Measurements from ENCODE around the gene METAP1D.
"Not testable (repeated sequence)": the region's sequence is repeated elsewhere in the genome, so short reads cannot be mapped to it uniquely, and the experiment has no call there.

The METAP1D gene

DNA sequence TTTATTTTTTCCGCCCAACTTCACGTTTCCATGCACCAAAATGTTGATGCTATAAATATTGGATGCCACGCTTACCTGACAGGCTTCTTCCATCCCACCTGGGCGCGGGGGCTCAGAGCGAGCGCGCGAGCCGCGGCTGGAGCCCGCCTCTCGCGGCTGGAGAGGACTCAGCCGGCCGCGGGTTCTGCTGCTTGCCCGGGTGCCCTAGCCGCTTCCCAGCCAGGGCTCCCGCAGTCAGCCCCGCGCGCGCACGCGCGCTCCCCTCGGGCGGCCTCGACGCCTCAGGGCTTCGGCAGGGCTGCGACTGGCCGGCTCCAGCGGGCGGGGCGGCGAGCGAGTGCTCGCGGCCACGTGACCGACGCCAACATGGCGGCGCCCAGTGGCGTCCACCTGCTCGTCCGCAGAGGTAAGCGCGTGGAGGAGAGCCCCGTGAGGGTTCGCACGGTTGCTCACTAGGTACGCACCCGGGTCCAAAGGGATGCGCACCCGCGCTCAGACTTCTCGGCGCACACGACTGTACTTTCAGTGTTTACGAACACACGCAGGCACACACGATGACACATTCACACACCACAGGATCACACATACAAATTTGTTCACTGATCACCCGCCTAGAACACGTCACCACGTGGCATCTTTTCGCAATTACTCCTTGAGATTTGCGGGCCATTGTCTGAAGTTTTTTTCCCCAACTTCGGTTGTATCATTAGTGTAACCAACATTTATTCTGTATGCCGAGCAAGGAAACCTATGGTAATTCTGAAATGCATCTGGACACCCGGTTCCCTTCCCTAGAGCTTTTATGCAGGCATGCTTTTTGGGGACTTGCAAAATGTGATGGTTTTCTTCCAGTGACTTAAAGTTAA, at the start of gene METAP1D:
Gene METAP1D (plus strand): TSS at position 350 of the 866 bp plus-strand sequence. CDS start 17 bp downstream, at position 367.
- DNase-seq (ENCODE audit: low read depth in 1 of 2, low spot score in 1 of 2) = peak; percentile 67 to 80

DNA sequence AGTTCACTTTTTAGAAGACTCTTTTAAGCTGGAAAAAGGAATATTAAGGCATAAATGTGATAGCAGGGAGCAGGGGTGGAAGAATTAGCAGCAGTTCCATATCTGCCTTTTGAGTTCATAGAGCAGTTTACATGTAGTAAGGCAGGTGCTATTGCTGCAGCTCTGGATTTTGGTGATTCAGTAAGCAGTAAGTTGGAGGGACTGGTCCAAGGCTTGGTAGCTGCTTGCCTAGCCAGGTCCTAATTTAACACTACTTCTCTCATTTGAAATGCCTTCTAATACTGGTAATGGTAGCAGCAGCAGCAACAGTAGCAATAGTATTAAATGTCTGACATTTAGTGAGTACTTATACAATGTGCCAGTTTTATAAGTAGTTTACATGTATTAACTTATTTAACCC, 47.5 kb upstream of the METAP1D start:
- no peak for DNase-seq (ENCODE audit: low read depth in 1 of 2, low spot score in 1 of 2)

DNA sequence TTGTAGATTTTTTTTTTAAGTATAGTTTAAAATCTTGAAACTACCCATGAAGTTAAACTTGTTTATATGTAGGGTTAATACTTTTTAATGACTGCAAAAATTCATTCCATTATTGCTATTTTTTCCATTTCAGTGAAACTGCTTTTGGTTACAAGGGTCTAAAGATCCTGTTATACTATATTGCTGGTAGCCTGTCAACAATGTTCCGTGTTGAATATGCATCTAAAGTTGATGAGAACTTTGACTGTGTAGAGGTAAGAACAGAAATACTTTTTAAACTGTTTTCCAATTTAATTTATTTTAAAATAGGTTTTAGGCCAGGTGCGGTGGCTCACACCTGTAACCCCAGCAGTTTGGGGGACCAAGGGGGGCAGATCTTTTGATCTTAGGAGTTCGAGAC, 47.0 kb upstream of the METAP1D start:
- no peak for DNase-seq (ENCODE audit: low read depth in 1 of 2, low spot score in 1 of 2)

DNA sequence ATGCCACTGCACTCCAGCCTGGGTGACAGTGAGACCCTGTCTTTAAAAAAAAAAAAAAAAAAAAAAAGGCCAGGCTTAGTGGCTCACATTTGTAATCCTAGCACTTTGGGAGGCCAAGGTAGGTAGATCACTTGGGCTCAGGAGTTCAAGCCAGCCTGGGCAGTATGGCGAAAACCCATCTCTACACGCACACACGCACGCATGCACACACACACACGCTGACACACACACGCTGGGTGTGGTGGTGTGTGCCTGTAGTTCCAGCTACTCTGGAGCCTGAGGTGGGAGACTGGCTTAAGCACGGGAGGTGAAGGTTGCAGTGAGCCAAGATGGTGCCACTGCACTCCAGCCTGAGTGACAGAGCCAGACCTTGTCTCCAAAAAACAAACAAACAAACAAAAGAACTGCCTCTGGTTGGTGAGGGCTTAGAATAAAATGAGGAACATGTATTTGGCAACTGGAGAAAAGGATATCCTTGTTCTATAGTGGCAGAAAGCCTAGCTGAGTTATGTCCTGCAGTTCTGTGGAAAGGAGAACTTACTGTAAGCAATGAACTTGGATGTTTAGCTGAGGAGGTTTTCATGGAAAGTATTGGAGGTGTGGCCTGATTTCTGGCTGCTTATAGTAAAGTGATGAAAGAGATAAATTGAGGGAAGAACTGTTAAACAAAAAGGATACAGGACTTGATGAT, 43.5 kb upstream of the METAP1D start:
- no peak for DNase-seq (ENCODE audit: low read depth in 1 of 2, low spot score in 1 of 2)

DNA sequence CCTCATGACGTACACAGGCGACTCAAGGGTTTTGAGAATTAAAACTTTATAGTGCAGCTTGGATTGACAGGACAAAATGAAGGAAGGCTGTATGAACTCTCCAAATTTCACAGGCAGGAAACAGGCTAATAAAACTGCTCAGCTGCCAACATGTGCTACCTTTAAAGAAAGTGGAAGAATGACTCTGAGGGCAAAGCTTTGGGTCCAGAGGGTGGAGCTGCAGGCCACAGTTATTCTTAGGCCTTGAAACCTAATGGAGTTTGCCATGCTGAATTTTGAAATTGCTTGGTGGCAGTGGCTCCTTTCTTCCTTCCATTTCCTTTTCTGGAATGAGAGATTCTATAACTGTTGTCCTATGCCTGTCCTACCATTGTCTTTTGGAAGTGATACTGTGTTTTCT, 42.7 kb upstream of the METAP1D start:
- DNase-seq (ENCODE audit: low read depth in 1 of 2, low spot score in 1 of 2) = no peak

DNA sequence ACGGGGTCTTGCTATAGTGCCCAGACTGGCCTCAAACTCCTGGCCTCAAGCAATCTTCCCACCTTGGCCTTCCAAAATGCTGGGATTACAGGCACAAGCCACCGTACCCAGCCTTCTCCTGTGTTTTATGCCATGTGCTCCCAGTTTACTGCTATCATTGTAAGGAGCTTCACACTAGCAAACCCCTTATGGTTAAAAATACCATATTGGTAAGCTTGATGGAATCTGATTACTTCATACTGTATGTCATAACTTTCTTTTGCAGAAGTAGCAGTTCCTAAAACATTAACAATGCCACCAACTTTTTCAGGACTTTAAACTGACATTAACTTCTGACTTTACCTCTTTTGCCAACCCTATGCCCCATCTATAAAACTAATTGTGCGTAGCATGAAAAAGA, 41.3 kb upstream of the METAP1D start:
- no peak for DNase-seq (ENCODE audit: low read depth in 1 of 2, low spot score in 1 of 2)

DNA sequence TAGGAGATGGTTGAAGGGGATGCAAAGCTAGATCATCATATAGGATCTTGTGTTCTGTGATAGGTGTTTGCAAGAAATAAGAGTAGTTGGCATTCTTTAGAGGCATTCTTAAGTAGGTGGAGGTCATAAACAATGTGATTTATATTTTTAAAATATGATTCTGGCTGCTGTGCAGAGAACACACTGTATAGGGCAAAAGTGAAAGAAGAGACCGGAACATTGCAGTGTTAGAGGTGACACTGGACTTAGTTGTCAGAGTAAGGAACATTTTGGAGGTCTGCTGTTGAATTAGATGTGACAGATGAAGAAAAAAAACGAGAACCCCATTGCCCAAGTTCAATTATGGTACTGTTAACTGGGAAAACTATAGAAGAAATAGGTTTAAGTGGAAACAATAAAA, 39.8 kb upstream of the METAP1D start:
- DNase-seq (ENCODE audit: low read depth in 1 of 2, low spot score in 1 of 2) = no peak

DNA sequence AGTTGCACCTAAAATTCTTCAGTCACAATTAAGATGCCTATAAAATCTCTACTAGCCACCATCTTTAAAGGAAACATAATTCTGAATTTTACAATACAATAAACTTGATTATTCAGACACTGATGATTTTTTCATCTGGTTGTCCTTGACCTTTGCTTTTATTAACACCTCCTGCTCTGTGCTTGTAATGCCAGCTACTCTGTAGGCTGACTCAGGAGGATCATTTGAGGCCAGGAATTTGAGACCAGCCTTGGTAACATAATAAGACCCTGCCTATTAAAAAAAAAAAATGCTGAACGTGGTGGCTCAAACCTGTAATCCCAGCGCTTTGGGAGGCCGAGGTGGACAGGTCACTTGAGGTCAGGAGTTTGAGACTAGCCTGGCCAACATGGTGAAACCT, 39.2 kb upstream of the METAP1D start:
- no peak for DNase-seq (ENCODE audit: low read depth in 1 of 2, low spot score in 1 of 2)

DNA sequence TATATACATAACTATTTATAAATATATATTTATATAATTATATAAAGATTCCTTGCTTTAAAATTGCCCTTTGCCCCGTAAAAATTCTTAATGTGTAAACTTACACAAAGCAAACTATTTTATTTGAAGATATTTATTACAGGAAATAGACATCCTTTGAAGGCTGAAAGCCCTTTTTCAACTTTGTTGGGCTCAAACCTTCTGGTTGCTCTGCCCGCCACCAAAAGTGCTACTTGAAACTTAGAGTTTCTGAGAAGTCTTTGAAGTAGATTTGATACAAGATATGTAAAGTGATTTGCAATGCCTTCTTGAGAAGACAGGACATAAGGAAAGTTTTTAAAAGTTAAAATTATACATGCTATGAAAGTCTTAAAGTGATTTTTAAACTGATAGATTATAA, 36.6 kb upstream of the METAP1D start:
- no peak for DNase-seq (ENCODE audit: low read depth in 1 of 2, low spot score in 1 of 2)

DNA sequence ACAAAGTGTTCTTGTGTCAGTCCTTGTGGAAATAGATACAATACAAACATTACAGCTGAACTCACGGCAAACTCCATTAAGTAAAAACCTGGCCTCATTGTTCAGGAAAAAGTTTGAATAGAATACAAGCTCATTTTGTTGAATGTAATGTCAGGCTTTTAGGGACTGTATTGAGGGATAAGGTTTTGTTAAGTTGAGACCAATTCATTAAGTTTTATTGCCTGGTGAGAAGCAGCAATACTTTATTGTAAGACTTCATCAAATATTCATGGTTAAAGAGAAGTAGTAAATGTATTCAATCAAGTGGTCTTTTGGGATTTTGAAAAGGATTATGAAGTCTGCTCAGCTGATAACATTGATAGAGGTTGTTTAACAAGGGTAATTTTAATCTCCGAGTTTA, 35.4 kb upstream of the METAP1D start:
- no peak for DNase-seq (ENCODE audit: low read depth in 1 of 2, low spot score in 1 of 2)

DNA sequence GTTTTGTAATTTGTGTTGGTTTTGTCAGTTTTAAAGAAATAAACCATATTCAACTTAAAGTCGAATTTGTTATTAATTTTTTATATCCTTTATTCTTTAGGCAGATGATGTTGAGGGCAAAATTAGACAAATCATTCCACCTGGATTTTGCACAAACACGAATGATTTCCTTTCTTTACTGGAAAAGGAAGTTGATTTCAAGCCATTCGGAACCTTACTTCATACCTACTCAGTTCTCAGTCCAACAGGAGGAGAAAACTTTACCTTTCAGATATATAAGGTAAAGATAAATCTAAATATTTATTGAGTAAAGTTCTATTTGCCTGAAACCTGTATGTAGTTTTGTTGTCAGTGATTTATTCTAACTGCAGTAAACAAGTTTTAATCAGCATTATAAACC, 34.5 kb upstream of the METAP1D start:
- no peak for DNase-seq (ENCODE audit: low read depth in 1 of 2, low spot score in 1 of 2)

DNA sequence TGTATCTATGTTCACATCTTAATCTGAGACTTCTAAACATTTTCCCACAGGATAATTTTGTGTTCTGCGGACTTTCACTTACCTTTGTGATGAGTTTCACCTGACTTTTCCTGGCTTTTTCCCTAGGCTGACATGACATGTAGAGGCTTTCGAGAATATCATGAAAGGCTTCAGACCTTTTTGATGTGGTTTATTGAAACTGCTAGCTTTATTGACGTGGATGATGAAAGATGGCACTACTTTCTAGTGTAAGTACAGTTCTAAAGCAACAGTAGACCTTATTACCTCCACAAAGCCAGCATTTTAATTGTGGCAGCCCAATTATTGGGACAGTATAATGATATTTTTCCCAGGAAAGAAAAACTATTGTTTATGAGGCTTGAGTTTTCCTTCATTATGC, 34.1 kb upstream of the METAP1D start:
- no peak for DNase-seq (ENCODE audit: low read depth in 1 of 2, low spot score in 1 of 2)

DNA sequence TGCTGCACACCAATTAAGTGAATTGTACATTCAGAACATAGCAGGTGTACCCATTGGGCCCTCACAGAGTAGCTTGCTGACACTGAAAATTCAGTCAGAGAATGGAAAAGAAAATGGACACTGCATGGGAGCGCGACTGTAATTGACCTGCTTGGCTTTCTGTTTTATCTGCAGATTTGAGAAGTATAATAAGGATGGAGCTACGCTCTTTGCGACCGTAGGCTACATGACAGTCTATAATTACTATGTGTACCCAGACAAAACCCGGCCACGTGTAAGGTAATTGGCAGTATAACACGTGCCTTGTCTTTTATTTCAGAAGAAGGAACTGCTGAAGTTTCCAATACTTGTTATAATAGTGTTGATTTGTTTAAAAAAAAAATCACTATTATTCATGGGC, 33.5 kb upstream of the METAP1D start:
- DNase-seq (ENCODE audit: low read depth in 1 of 2, low spot score in 1 of 2) = no peak

DNA sequence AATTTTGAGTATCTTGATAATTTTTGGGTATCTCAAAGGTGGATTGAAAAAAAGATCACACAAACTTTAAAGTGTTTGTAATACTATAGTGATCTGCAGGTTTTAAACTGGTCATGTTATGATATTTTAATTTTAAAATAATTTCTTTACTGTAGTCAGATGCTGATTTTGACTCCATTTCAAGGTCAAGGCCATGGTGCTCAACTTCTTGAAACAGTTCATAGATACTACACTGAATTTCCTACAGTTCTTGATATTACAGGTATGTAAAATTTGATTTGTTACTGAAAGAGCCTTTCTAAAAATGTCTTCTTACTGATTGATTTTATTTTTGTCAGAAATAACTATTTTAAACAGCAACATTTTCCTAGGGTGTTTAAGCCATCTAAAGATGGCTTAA, 33.1 kb upstream of the METAP1D start:
- no peak for DNase-seq (ENCODE audit: low read depth in 1 of 2, low spot score in 1 of 2)

DNA sequence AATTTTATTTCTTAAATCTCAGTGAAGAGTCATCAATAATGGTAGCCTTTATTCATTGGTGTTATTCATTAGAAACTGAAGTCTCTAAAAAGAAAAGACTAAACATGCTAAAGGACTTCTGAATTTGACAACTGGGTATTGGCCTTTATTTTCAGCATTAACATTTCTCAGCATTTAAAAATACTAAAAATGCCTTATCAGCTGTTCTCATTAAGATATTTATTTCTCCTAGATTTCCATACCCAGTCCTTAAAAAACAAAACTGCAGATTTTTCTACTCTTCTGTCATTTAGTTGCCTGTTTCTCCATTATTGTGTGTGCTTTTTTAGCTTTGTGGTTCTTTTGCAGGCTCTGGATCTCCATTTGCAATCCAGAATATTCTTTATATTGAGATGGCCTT, 31.2 kb upstream of the METAP1D start:
- DNase-seq (ENCODE audit: low read depth in 1 of 2, low spot score in 1 of 2) = no peak

DNA sequence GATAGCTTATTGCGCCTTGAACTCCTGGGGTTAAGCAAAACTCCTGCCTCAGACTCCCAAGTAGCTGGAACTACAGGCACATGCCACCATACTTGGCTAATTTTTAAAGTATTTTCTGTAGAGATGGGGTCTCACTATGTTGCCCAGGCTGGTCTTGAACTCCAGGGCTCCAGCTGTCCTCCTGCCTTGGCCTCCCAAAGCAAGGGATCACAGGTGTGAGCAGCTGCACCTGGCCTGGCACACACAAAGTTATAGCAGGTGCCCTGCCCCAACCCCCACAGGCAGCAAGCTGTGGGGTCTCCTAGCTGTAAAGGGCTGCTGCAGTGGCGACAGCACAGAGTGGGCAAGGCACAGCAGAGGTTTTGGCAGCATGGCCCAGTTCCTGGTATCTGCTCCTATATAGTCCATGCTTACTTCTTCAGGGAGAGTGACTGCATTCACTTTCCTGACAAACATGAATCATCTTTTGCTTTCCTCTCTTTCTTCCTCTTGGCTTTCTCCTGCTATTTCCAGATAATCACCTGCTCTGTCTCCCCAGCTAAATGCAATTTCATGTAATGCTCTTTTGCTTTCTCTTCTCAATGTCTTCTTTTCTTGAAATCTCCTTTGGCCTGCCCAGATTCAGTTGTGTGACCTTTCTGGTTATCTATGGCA, 27.3 kb upstream of the METAP1D start:
- no peak for DNase-seq (ENCODE audit: low read depth in 1 of 2, low spot score in 1 of 2)

DNA sequence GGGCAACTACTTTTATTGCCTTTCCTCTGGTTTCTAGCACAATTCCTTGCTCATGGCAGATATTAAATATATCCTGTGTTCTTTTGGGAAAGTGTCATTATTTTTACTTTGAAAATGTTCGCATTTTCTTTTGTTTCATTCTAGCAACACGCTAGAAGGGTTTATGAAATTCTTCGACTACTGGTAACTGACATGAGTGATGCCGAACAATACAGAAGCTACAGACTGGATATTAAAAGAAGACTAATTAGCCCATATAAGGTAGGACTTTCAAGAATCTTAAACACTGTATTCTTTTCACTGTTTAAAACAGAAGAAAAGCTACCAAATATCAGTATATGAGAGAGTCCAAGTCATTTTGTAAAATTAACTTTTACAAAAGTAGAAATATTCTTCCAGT, 20.6 kb upstream of the METAP1D start:
- DNase-seq (ENCODE audit: low read depth in 1 of 2, low spot score in 1 of 2) = no peak

DNA sequence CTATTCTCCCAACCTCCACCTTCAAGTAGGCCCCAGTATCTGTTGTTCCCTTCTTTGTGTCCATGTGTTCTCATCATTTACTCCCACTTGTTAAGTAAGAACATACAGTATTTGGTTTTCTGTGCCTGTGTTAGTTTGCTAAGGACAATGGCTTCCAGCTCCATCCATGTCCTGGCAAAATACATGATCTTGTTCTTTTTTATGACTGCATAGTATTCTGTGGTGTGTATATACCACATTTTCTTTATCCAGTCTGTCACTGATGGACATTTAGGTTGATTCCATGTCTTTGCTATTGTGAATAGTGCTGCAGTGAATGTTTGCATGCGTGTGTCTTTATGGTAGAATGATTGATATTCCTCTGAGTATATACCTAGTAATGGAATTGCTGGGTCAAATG, 15.8 kb upstream of the METAP1D start:
- not testable (repeated sequence) for DNase-seq (ENCODE audit: low read depth in 1 of 2, low spot score in 1 of 2)

DNA sequence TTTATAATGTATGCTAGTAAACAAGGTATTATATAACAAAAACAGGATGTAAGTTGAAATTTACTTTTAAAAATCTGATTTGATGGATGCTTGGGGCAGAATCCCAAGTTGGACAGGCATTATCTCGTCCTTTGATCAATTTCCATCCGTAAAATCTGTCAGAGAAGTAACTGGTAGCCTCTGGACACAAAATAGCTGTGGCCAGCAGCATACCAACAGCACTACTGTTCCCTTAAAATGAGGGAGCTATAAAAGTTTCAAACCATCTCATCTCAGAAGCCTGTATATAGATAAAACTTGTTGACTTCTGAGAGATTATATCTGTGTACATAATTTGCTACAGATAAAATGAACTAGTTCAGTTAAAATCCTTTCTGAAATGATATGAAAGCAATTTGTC, 14.7 kb upstream of the METAP1D start:
- no peak for DNase-seq (ENCODE audit: low read depth in 1 of 2, low spot score in 1 of 2)

DNA sequence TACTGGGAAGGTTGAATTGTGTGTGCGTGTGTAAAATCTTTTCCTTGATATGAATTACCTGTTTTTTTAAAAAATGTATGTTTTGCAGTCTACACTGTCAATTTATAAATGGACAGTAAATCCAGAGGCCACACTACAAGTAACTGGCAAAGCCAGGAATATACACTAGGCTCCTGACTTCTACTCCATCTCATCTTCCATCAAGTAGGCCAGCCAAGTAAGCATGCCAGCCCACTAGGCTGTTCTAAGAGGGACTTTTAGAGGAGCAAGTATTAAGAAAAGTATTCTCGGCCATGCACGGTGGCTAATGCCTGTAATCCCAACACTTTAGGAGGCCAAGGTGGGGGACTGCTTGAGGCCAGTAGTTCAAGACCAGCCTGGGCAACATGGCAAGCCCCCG, 13.0 kb upstream of the METAP1D start:
- DNase-seq (ENCODE audit: low read depth in 1 of 2, low spot score in 1 of 2) = no peak

DNA sequence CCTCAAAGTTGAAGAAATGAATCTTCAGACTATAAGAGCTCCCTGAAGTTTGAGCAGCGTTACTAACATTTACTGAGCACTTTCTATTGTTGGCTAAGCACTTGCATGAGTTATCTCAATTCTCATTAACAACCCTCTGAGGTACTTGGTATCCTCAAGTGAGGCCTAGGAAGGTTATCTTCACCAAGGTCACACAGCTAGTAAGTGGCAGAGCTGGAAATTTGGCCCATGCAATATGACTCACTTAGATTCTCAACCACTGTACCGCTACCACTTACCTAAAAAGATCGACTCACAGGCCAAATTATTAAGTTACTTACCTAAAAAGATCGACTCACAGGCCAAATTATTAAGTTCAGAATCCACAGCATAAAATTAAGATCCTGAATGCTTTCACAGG, 8.7 kb upstream of the METAP1D start:
- DNase-seq (ENCODE audit: low read depth in 1 of 2, low spot score in 1 of 2) = no peak

DNA sequence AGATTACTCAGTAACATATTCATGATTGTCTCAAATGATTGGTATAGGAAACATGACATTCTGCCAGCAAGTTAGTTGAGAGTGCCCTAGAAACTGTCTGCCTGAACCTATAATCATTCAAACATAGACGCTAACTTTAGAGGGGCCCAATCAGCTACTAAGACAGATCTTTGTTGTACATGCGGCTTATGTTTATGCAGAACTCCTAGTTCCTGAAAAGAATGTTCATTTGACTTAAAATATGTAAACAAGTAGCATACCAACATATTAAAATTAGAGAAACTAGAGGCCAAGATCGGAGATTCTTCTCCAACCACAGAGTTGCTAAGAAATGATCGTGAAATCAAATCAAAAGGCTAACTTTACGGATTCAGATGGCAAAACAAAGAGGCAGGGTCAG, 4.2 kb upstream of the METAP1D start:
- DNase-seq (ENCODE audit: low read depth in 1 of 2, low spot score in 1 of 2) = no peak

Measured in stimulated activated CD4-positive, alpha-beta T cell treated with anti-CD3 and anti-CD28 coated beads, Interleukin-15, amount 100 ng/mL, for 1 hour (primary cell).